Activated T-helper 1 cell treated with anti-CD3 and anti-CD28 coated beads, Interleukin-2, amount 50 U/mL, for 16 hours (primary cell): ENCODE measurements around the gene FARS2.
"Not testable (repeated sequence)": the region's sequence is repeated elsewhere in the genome, so short reads cannot be mapped to it uniquely, and the experiment has no call there.

Experiments used
- DNase-seq, 2 donors: peaks; one replicate each; pipeline ENCODE4 v3.0.0-alpha.2; 2020; ENCODE audit warnings: low read depth in 1 of 2, low spot score in 1 of 2

The FARS2 gene

DNA sequence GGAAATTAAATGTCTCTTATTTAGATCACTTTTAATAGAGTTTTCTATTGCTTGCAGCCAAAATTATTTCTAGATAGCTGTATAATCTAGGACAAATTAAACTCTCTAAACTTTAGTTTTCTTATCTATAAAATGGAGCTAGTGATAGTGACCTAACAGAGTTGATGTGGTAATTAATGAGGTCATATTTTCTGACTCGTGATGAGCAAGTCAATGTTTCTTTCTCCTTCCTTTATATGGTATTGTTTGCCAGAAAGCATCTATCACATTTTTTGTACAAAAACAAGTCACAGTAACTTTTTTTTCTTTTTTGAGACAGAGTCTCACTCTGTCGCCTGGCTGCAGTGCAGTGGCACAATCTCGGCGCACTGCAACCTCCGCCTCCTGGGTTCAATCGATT is 267.7 kb downstream of the FARS2 start:
- DNase-seq: no peak

DNA sequence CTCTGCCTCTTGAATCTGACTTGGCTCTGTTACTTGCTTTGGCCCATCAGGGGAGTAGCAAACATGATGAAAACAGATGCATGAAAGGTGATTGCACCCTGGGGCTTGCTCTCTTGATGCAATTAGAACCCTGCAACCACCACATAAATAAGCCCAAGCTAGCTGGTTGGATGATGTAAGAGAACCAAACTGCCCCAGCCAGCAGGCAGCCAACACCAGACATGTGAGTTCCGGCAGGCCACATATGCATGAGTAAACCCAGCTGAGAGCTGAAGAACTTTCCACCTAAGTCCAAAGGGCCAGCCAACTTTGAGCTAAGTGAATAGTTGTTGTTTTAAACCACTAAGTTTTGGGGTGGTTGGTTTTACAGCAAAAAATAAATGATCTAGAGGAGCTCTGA is 268.4 kb downstream of the FARS2 start:
- no peak for DNase-seq

DNA sequence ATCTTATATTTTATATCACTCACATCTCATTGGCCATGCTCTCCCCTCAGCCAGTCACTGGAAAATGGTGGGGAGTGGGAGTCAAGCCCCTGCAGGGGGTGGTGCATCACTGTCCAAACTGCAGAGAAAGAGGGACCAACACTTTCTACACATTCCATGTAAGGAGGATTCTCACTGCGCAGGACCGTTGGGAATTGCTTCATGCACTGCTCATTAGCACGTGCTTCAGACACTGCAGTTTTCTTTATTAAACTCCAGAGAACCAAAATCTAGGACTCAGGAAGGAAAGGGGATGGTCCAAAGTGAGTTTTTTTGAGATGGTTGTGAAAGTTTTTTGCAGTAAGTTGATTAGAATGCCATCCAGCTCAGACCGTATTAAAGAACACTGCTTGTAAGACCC is 269.8 kb downstream of the FARS2 start:
- DNase-seq: no peak

DNA sequence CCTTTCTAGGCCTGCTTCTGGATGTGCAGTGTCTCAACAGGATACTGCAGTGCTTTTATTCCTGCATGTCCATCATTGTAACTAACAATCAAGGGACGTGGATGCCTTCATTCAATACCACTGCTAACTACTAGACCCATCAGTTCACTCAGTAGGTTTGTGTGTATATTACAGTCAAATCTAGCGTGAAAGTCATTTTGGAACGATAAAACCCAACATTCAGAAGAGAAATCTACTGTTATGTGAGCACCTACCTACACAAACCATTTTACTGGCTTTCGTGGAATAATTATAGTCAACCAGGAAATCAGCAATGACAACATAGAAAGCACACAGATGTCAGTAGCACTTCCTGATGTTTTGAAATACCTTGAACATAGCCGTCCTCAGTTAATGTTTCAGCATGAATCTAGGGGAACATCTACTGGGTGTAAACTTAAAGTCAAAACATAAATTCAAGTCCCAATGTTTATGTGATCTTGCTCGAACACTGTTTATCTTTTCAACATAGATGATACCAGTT is 270.6 kb downstream of the FARS2 start:
- DNase-seq: no peak

DNA sequence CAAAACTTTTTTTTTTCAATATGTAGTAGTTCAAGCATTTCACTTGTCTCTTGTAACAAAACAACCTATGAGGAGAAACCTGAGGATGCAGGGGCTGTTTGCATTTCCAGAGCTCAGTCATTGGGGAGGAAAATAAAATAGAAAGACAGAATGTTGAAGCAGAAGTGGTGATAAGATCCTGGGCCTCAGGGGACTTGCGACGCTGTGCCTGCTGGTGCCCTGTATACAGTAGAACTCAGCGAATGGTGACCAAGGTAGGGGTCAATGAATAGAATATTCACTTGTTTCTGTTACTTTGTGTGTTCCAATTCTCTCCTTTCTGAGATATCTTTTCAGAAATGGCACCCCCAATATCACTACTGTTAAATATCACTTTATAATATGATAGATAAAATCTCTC is 271.6 kb downstream of the FARS2 start:
- DNase-seq: no peak

DNA sequence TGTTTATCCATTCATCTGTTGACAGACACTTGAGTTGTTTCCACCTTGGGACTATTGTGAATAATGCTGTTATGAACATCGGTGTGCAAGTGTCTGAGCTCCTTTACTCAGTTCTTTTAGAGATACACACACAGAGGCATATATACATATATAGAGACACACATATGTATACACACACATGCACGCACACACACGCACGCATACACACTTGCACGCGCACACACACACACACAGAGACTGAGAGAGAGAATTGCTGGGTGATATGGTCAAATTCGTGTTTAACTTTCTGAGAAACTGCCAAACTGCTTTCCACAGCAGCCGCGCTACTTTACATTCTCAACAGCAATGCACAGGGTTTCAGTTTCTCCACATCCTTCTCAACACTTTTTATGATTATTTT is 273.3 kb downstream of the FARS2 start:
- no peak for DNase-seq

DNA sequence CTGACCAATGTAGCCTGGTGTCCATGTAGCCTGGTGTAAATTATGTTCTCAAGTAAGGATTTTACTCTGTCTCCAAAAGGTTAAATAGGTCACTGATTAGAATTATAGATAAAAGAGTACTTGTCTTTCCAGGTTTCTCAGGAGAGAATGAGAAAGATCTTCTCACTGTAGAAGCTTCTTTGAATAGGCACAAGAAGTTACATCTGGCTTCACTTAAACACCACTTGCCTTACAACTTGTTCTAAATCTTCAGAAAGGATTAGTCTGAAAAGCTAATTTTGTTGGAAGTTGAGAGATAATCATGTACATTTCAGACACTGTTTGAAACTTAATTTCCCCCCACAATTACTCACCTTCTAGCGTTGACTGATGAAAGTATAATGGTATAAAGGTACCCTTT is 275.3 kb downstream of the FARS2 start:
- no peak for DNase-seq

DNA sequence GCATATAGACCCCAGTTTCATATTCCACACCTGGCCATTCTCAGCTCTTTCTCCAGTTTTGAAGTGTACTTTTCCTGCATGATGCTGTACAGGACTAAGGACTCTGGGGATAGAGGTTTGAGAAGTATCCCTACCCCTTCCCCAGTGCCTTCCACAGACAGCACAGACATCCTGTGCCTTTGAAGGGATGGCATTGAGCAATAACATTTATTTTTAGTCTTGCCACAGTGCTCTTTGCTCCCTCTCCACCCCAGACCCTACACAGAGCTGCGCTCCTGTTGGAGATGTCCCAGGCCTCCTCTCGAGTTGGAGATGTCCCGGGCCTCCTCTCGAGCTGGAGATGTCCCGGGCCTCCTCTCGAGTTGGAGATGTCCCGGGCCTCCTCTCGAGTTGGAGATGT is 275.8 kb downstream of the FARS2 start:
- no peak for DNase-seq

DNA sequence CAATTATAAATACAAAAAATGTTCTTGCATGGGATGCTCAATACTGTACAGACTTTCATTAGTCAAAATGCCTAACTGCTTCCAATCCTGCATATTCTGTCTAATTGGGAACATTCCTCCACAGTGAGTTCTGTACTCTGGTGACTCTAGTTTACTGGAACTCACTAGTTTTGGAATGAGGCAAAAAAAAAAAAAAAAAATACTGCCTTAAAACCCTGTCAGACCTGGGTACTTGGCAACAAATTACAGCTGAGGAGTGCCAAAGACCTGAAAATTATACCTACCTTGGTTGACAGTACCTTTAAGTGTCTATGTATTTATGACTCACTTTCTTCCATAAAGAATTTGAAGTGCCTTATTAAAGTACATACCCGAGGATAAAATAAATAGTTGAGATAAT is 276.7 kb downstream of the FARS2 start:
- no peak for DNase-seq

DNA sequence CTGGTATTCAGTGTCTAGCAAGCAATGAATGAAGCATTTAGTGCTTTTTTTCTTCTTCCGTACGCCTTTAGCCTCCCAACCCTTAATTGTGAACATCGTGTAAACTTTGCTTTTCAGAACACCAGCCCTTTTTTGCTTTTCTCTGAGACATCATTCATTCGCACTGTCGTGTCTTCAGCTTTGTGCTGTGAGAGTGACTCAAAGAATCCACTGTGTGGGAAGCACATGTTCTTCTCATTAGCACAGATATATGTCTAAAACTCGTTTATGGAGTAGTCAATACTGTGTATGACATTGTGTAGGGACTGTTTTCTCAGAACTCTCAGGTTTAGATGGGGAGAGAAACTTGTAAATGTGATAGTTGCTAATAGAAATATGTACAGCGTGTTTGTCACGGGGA is 279.1 kb downstream of the FARS2 start:
- no peak for DNase-seq

DNA sequence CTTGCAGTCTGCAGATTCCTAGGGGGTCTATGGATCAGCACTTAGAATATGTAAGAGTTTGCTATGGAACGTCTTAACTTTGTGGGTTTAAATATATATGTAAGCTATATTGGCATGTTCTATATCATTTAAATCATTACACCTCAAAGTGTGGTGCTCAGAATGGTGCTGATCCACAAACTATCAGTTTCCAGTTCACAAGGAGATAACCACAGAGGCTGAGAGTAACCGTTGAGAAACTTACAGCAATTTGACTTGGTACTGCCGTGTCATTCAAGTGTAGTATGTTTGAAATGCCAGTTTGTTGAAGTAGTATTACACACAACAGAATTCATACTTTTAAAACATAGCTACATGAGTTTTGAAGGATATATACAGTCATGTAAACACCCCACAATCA is 279.7 kb downstream of the FARS2 start:
- DNase-seq: no peak

DNA sequence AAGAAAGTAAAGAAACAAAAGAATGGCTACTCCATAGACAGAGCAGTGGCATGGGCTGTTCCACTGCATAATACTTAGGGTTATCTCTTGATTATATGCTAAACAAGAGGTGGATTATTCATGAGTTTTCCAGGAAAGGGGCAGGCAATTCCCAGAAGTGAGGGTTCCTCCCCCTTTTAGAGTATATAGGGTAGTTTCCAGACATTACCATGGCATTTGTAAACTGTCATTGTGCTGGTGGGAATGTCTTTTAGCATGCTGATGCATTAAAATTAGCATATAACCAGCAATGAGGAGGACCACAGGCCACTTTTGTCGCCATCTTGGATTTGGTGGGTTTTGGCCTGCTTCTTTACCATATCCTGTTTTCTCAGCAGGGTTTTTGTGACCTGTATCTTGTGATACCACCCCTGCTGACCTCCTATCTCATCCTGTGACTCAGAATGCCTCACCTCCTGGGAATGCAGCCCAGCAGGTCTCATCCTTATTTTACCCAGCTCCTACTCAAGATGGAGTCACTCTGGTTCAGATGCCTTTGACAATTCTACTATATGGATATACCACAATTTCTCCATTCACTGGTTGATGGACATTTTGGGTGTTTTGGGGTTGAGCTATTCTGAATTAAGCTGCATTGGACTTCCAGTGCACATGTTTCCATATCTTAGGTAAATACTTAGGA is 280.6 kb downstream of the FARS2 start:
- DNase-seq: no peak

DNA sequence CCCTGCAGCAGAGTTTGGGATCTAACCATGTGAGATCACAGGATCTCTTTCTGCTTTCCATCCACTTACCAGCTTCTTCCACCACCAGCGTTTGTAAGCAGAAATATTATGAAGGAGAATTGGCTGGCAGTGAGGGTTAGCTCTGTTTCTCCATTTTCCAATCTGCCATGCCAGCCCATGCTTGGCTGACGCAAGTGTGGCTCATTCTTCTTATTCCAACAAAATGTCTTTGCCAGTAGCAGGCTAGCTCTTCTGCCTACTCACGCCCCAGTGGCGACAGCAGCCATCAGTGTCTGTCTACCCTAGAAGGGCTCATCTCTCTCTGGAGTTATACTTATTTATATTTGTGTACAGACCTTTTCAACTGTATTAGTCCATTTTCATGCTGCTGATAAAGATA is 286.2 kb downstream of the FARS2 start:
- DNase-seq: no peak

DNA sequence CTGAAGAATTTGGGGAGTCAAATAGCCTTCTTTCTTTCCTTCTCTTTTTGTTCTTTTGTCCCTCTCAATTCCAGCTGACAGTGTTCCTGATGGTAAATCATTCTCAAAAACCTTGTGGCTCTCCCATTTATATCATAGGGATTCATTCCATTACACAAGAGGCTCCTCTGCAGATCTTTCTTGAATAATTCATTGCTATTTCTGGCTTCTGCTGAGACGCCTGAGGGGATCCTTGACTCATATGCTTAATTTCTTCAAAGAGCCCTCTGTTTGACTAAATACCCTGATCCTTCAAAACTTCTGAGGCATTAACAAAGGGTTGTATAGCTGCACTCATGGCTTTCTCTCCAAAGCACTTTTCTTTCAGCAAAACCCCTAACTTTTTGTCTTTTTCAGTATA is 289.3 kb downstream of the FARS2 start:
- no peak for DNase-seq

DNA sequence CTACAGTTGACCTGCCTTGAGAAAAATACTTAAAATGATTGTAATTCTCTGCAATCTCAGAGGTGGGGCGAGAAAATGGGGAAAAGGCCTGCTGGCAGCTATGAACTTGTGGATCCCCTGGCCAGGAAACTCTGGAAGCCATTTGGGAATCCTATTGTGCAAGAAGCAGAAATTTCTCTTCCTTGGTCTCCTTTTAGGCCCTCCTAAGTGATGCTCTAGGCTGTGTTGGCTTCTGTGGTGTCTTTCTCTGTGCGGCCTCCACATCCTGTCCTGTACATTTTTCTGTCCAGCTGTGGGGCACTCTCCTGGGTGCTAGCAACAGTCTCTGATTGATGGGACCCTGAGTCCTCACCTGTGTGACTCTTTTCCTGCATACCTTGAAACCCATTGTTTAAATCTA is 290.9 kb downstream of the FARS2 start:
- no peak for DNase-seq

DNA sequence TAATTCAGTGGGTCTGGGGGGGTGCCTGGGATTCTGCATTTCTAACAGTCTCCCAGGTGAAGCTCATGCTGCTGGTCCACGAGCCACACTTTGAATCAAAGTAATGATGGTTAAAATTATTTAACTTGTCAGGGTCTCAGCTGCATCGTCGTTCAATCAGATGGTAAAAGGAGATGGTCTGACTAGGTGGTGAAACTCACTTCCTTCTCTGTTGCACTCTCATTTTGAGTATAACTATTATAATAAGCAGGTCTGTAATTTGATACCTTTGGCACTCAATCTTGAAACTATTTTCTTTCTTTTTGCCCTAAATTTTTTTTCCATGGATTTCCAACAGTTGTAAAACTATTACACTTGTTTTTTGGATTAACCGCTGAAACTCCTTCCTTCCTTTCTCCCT is 292.5 kb downstream of the FARS2 start:
- DNase-seq: no peak

DNA sequence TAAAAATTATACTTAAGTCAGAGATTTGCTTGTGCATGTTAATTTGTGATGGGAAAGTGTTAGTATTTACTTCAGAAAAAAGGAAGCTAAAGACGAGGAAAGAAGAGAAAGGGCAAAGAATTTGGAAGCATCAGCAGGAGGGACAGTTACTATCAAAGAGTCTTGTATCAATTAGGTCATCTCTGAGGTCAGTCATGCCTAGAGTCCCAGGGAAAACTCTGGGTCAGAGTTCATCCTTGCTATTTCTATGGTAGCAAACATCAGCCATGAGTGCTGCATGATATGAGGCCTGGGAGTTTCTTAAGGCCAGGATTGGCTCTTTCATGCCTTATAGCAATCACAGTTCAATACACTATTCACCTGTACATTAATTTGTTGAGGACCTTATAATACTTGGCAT is 292.9 kb downstream of the FARS2 start:
- DNase-seq: no peak

DNA sequence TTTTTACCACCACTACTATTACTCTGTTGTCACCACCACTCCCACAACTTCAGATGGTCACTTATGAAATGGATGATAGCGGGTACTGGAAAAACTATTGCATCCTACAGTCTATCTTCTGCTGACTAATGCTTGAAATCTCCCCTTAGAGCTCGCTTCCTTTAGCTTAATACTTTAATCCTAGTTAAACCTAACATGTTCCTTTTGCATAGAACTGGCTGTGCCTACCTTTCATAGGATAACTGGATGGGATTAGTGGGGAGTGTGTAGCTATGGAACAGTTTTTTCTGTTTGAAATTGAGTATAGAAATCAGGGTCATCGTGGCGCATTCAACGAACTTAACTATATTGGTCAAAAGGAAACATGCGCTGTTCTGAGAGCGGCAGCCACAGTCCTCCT is 294.7 kb downstream of the FARS2 start:
- no peak for DNase-seq

DNA sequence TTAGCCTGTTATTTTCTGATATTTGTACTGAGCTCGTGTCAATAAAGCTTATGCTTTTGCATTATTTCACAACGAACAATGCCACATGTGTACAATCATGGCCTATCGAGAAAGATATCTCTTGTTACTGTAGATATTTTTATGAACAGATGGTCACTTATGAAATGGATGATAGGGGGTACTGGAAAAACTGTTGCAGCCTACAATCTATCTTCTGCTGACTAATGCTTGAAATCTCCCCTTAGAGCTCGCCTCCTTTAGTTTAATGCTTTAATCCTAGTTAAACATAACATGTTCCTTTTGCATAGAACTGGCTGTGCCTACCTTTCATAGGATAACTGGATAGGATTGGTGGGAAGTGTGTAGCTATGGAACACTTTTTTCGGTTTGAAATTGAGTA is 296.2 kb downstream of the FARS2 start:
- DNase-seq: no peak

DNA sequence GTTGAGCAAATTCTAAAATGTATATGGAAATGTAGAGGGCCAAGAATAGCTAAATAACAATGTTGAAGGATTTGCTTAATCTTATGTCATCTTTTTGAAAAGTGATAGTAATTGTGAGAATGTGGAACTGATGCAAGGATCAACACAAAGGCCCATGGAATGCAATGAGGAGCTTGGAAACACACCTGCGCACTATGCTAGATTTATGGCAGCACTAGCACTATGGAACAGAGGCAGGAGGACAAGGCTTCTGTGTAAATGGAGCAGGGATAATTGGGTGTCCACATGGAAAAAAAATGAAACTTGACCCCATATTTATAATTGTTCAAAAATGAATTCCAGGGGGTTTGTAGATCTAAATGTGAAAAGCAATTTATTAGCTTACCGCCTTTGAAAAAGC is 298.3 kb downstream of the FARS2 start:
- DNase-seq: no peak

DNA sequence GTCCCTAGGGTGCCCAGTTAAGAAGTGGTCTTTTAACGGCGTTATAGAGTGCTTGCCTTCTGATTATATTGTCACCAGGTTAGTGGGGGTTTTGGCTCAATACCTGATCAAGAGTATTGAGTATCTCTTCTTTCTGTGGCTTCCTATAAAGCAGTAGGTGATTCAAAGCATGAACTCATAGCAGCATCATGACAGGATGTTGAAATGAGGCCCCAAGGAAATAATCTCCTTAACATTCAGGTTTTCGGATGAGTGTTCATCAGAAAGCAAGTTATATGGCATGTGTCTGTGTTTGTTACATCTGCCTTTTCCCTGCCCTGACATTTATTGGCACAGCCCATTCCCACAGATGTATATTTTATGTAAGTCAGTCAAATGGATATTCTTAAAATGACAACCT is 301.0 kb downstream of the FARS2 start:
- no peak for DNase-seq

DNA sequence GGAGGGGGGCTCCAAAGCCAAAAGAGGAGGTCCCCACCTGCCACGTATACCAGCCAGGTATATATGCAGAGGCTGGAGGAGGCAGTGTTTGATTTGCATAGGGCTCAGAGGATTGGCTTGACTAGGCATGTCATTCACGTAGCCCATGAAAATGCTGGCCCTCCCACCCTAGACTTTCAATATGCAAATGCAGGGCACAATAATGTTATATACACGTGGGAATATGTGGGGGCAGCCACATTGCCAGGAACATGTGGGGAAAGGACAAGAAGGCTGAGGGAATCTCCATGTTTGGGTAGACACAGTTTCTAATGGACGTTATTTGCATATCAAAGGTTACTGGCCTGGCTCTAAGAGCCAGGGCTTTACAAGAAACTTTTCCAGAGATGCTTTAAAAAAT is 301.8 kb downstream of the FARS2 start:
- DNase-seq: no peak

DNA sequence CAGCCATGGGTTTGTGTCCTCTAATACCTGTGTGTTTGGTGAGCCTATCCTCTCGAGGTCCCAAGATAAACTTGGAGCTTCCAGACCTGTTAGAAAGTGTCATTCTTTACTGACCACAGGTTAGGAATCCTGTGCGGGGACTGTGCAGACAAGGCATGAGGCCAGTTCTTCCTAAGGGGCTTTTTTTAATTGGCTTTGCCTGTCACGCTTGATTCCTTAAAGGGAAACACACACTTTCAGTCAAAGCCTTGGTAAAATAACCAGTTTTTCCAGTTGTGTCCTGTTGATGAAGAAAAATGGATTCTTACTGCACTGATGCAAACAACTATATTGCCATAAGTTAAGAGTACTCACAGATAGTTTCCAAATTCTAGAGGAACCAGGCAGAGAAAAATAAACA is 303.4 kb downstream of the FARS2 start:
- DNase-seq: not testable (repeated sequence)

DNA sequence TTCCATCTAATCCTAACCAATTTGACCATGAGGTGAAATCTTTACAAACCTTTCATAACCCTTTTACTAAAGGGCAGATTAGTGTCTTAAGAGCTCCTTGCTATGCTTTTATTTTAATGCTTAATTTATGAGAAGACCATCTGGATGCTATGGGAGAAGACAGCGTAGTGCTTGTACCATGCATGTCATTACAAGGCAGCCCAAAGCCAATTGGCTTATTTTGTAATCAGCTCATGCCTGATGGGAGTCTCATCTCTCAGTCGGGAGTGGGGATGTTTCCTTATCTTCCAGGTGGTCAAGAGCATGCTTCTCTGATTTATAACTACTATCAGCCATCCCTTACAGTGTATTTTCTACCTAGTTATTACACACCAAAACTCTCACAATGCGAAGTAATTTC is 304.7 kb downstream of the FARS2 start:
- DNase-seq: no peak
